ENCODE results near the gene GPD1. TPM values are rescaled to one million over a fixed set of nuclear protein-coding genes. Genes with fewer than 3 reads are reported as not detected.

The GPD1 gene
- total RNA-seq, 1 experiment from 2014 or later, result 0.58 TPM

- H3K36me3 ChIP-seq (ENCODE audit: insufficient read depth, low read length, poor library complexity, severe bottlenecking), result no peaks in the 10 kb centered on the region
- no peak for DNase-seq (ENCODE audit: low spot score)
- no peak overlapping the region for H3K4me3 ChIP-seq (ENCODE audit: low read depth, low read length, poor library complexity, severe bottlenecking)
- POLR2A ChIA-PET (ENCODE audit: low non-redundant PET), result no interaction called here
- no peaks in the 10 kb centered on the region for H3K27me3 ChIP-seq (replicated peaks; ENCODE audit: insufficient read depth, low read depth, low read length, poor library complexity)
- intact Hi-C loops (cut with micrococcal nuclease; ENCODE audit: unreplicated experiment), result no loop called here
- no peaks in the 10 kb centered on the region for H3K9me3 ChIP-seq (ENCODE audit: low read depth, low read length, poor library complexity, severe bottlenecking)
- no peaks in the 10 kb centered on the region for H3K4me1 ChIP-seq (ENCODE audit: insufficient read depth, low read length, poor library complexity, severe bottlenecking)
- H3K27ac ChIP-seq (ENCODE audit: low read depth, low read length, poor library complexity, severe bottlenecking), result no peak overlapping the region
- no TSS peak for BruUV-seq (replicated peaks)
- CTCF ChIA-PET, result no interaction called here
- TF ChIP-seq CTCF (conservative IDR thresholded peaks at IDR 0.05; ENCODE audit: low read depth, low read length), result no peak
These were observed 37.4 kb upstream of the GPD1 start for GRCh38 chr12:50066402-50066801.

GRCh38 chr12:50069069-50069468 is 34.7 kb upstream of the GPD1 start:
- Histone ChIP-seq H3K4me1 (ENCODE audit: insufficient read depth, low read length, poor library complexity, severe bottlenecking) (no peaks in the 10 kb centered on the region), H3K36me3 (ENCODE audit: insufficient read depth, low read length, poor library complexity, severe bottlenecking) (no peaks in the 10 kb centered on the region), H3K27ac (ENCODE audit: low read depth, low read length, poor library complexity, severe bottlenecking) (no peak overlapping the region), H3K27me3 (replicated peaks; ENCODE audit: insufficient read depth, low read depth, low read length, poor library complexity) (no peaks in the 10 kb centered on the region), H3K9me3 (ENCODE audit: low read depth, low read length, poor library complexity, severe bottlenecking) (no peaks in the 10 kb centered on the region), H3K4me3 (ENCODE audit: low read depth, low read length, poor library complexity, severe bottlenecking) (no peak overlapping the region)
- POLR2A ChIA-PET (ENCODE audit: low non-redundant PET), result no interaction called here
- no peak for DNase-seq (ENCODE audit: low spot score)
- BruUV-seq (replicated peaks), result no TSS peak
- no peak for TF ChIP-seq CTCF (conservative IDR thresholded peaks at IDR 0.05; ENCODE audit: low read depth, low read length)
- TF ChIP-seq EZH2 (IDR thresholded peaks at IDR 0.05; ENCODE audit: borderline replicate concordance, low read depth, low read length, poor library complexity, severe bottlenecking), result no peak
- CTCF ChIA-PET, result interaction anchor here (3.0 to 3.3 kb wide), 2 partner anchors 30 to 102 kb away, joined by 41 to 53 read pairs; no protein-coding TSS in a partner anchor
- intact Hi-C loops (cut with micrococcal nuclease; ENCODE audit: unreplicated experiment), result no loop called here

- ChIA-PET POLR2A (ENCODE audit: low non-redundant PET) (no interaction called here), CTCF (interaction anchor here (3.0 to 3.3 kb wide), 2 partner anchors 30 to 102 kb away, joined by 41 to 53 read pairs; no protein-coding TSS in a partner anchor)
- intact Hi-C loops (cut with micrococcal nuclease; ENCODE audit: unreplicated experiment), result no loop called here
- no peaks in the 10 kb centered on the region for H3K27me3 ChIP-seq (replicated peaks; ENCODE audit: insufficient read depth, low read depth, low read length, poor library complexity)
- H3K9me3 ChIP-seq (ENCODE audit: low read depth, low read length, poor library complexity, severe bottlenecking), result no peaks in the 10 kb centered on the region
- no peak for DNase-seq (ENCODE audit: low spot score)
- BruUV-seq (replicated peaks), result no TSS peak
- no peaks in the 10 kb centered on the region for H3K4me1 ChIP-seq (ENCODE audit: insufficient read depth, low read length, poor library complexity, severe bottlenecking)
- TF ChIP-seq EZH2 (IDR thresholded peaks at IDR 0.05; ENCODE audit: borderline replicate concordance, low read depth, low read length, poor library complexity, severe bottlenecking), result no peak
- H3K4me3 ChIP-seq (ENCODE audit: low read depth, low read length, poor library complexity, severe bottlenecking), result no peak overlapping the region
- no peaks in the 10 kb centered on the region for H3K36me3 ChIP-seq (ENCODE audit: insufficient read depth, low read length, poor library complexity, severe bottlenecking)
- H3K27ac ChIP-seq (ENCODE audit: low read depth, low read length, poor library complexity, severe bottlenecking), result no peak overlapping the region
These were observed 34.3 kb upstream of the GPD1 start for GRCh38 chr12:50069539-50069938.

Data from A673 (cell line).